ENCODE results near the gene FBXO7. TPM values are rescaled to one million over a fixed set of nuclear protein-coding genes. Genes with fewer than 3 reads are reported as not detected.

FBXO7 gene
- total RNA-seq, 6 donors from 2014 or later = 69.9 to 115 (median 85.4) TPM

DNA sequence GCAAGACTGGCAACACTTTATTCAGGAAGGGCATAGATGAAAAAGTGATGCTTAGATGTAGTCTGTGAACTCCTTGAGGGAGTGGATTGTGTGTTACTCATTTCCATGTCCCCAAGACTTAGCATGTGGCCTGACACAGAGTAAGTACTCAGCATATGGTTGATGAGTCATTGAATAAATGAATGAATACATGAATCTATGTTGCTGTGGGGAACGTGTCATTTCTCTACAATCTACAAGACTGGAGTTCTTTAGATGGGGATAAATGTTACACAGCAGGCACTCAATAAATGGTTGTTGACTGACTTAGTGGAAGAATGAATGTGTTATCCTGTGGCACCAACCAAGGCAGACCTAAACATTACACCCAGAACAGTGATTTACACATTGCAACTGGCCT is 28.3 kb upstream of the FBXO7 start:
- no peaks in the 10 kb centered on the region for H3K27me3 ChIP-seq
- no peak overlapping the region for H3K27ac ChIP-seq
- H3K9me3 ChIP-seq = no peaks in the 10 kb centered on the region
- no peak for DNase-seq
- 53 to 58% methylated on average over 1 of the region's 1 CpG for WGBS, 2 donors
- no peaks in the 10 kb centered on the region for H3K36me3 ChIP-seq
- peaks cover 0 to 7% (median 2%) of the 10 kb centered on the region in 4 donors for H3K4me1 ChIP-seq
- TF ChIP-seq, protein P1, sequence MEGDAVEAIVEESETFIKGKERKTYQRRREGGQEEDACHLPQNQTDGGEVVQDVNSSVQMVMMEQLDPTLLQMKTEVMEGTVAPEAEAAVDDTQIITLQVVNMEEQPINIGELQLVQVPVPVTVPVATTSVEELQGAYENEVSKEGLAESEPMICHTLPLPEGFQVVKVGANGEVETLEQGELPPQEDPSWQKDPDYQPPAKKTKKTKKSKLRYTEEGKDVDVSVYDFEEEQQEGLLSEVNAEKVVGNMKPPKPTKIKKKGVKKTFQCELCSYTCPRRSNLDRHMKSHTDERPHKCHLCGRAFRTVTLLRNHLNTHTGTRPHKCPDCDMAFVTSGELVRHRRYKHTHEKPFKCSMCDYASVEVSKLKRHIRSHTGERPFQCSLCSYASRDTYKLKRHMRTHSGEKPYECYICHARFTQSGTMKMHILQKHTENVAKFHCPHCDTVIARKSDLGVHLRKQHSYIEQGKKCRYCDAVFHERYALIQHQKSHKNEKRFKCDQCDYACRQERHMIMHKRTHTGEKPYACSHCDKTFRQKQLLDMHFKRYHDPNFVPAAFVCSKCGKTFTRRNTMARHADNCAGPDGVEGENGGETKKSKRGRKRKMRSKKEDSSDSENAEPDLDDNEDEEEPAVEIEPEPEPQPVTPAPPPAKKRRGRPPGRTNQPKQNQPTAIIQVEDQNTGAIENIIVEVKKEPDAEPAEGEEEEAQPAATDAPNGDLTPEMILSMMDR (IDR thresholded peaks at IDR 0.05) = no peak
- TF ChIP-seq EP300 (IDR thresholded peaks at IDR 0.05) (no peak), POLR2AphosphoS5 (IDR thresholded peaks at IDR 0.05) (no peak), POLR2A (IDR thresholded peaks at IDR 0.05) (no peak)
- ATAC-seq (ENCODE audit: low FRiP score in 2 of 2) = no peak
- H3K4me3 ChIP-seq = no peak overlapping the region

DNA sequence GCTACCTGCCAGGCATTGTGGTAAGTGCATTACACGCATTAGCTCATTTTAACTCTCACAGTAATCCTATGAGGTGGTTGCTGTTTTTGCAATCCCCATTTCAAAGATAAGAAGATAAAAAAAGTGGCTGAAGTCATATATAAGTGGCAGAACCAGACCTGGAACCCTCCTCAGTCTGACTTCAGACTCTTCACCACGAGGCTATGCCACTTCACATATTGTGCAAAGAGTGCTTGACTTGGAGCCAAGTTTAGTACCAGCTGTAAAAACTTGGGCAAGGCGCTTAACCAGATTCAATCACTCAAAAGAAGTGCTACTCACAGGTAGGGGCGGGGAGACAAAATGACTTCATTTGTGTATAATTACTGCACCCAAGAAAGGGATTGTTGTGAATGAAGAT is 25.6 kb upstream of the FBXO7 start:
- peak; percentile 46 to 85 for ATAC-seq (ENCODE audit: low FRiP score in 2 of 2)
- 55% methylated on average over 4 of the region's 4 CpGs for WGBS, 2 donors
- peak in 1 of 4 donors; percentile 55 for TF ChIP-seq EP300 (IDR thresholded peaks at IDR 0.05)
- TF ChIP-seq, protein P1 (IDR thresholded peaks at IDR 0.05) = no peak
- peak; percentile 38 to 43 for TF ChIP-seq POLR2AphosphoS5 (IDR thresholded peaks at IDR 0.05)

DNA sequence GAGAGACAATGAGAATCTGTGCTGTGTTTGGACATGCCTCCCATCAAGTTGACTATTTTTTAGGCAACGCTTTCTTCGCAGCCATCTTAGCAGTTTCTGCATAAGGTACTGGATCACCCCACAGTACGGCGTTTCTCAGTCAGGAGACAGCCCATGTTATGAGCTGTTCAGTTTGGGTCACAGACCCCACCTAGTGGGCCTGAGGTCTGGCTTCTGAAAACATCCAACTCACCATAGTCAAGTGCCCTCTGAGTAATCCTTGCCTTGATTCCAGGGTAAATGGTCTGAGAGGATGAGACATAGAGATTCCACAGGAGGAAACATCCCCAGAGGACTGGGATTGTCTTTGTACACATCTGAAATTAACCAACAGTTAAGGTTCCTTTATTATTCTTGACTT is 17.6 kb upstream of the FBXO7 start:
- 91 to 95% methylated on average over 4 of the region's 4 CpGs for WGBS, 2 donors
- Histone ChIP-seq H3K27ac (no peak overlapping the region), H3K27me3 (no peaks in the 10 kb centered on the region), H3K9me3 (no peaks in the 10 kb centered on the region), H3K36me3 (no peaks in the 10 kb centered on the region), H3K4me3 (no peak overlapping the region), H3K4me1 (no peaks in the 10 kb centered on the region)
- TF ChIP-seq POLR2A (IDR thresholded peaks at IDR 0.05) (no peak), POLR2AphosphoS5 (IDR thresholded peaks at IDR 0.05) (no peak), EP300 (IDR thresholded peaks at IDR 0.05) (no peak)
- TF ChIP-seq, protein P1 (IDR thresholded peaks at IDR 0.05) = no peak
- ATAC-seq (ENCODE audit: low FRiP score in 2 of 2) (no peak), DNase-seq (no peak)

More for the DNA sequence above, 25.6 kb upstream of the FBXO7 start:
- Histone ChIP-seq H3K4me1 (peaks cover 0 to 7% (median 2%) of the 10 kb centered on the region in 4 donors), H3K27me3 (no peaks in the 10 kb centered on the region), H3K4me3 (no peak overlapping the region), H3K36me3 (no peaks in the 10 kb centered on the region), H3K27ac (no peak overlapping the region), H3K9me3 (no peaks in the 10 kb centered on the region)
- peak in 1 of 2 donors; percentile 77 for DNase-seq

DNA sequence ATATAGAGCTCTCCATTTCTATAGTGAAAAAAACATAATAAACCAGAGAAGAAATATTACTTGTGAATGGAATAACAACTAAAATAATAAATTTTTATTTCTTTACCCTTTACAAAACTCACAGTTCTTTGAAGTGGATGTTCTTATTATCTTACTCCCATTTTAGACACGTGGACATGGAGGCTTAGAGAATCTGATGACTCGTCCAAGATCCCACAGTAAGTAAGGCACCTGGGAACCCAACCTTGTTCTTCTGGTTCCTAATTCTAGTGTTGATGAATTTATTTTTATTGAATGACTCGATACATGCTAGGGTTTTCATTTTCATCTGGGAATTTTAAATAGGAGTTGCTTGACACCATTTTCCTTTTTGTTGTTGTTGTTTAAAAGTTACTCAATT is 12.2 kb upstream of the FBXO7 start:
- H3K4me3 ChIP-seq = no peak overlapping the region
- no peak for TF ChIP-seq POLR2AphosphoS5 (IDR thresholded peaks at IDR 0.05)
- TF ChIP-seq EP300 (IDR thresholded peaks at IDR 0.05) = no peak
- TF ChIP-seq POLR2A (IDR thresholded peaks at IDR 0.05) = no peak
- TF ChIP-seq, protein P1 (IDR thresholded peaks at IDR 0.05) = no peak
- H3K27ac ChIP-seq = no peak overlapping the region
- no peaks in the 10 kb centered on the region for H3K9me3 ChIP-seq
- no peaks in the 10 kb centered on the region for H3K4me1 ChIP-seq
- no peak for DNase-seq
- WGBS, 2 donors = 52 to 65% methylated on average over 3 of the region's 3 CpGs
- ATAC-seq (ENCODE audit: low FRiP score in 2 of 2) = no peak
- no peaks in the 10 kb centered on the region for H3K36me3 ChIP-seq
- H3K27me3 ChIP-seq = no peaks in the 10 kb centered on the region

DNA sequence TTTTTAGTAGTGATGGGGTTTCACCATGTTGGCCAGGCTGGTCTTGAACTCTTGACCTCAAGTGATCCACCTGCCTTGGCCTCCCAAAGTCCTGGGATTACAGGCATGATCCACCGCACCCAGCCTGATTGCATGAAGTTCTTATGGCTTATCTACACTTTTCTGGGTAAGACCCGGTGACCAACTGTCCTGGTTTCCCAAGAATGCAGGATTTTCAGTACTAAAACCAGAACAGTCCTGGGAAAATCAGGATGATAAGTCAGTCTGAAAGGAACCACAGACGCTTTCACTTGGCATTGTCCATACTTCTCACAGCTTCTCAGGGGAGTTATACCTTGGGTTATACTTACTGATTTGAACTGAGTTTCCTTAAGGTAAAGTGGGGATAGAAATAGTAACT is 8.9 kb upstream of the FBXO7 start:
- ATAC-seq (ENCODE audit: low FRiP score in 2 of 2) = no peak
- TF ChIP-seq POLR2A (IDR thresholded peaks at IDR 0.05) (no peak), EP300 (IDR thresholded peaks at IDR 0.05) (no peak), POLR2AphosphoS5 (IDR thresholded peaks at IDR 0.05) (no peak)
- TF ChIP-seq, protein P1 (IDR thresholded peaks at IDR 0.05) = no peak
- no peak for DNase-seq
- WGBS, 2 donors = 88 to 94% methylated on average over 3 of the region's 3 CpGs
- Histone ChIP-seq H3K36me3 (no peaks in the 10 kb centered on the region), H3K9me3 (no peaks in the 10 kb centered on the region), H3K4me3 (no peak overlapping the region), H3K27ac (no peak overlapping the region), H3K4me1 (no peaks in the 10 kb centered on the region), H3K27me3 (no peaks in the 10 kb centered on the region)

Data from upper lobe of left lung (tissue), 6 donors.